GM10266 (cell line): ENCODE measurements around the gene CCDC148.
"Not testable (repeated sequence)": the region's sequence is repeated elsewhere in the genome, so short reads cannot be mapped to it uniquely, and the experiment has no call there.

ENCODE experiments used
- DNase-seq: peaks from one replicate; pipeline ENCODE4 v3.0.0; 2012; ENCODE audit errors: extremely low spot score
- CTCF ChIP-seq: IDR thresholded peaks from 2 replicates; pipeline ENCODE4 v1.5.1; 2012; ENCODE audit warnings: mild to moderate bottlenecking, low read depth; ENCODE audit not compliant: control insufficient read depth, insufficient read depth; ENCODE audit errors: missing control alignments

CCDC148 gene

GRCh38 chr2:158482594-158482993, 26.0 kb upstream of the CCDC148 start:
- TF ChIP-seq CTCF: no peak
- DNase-seq: no peak

- DNase-seq: no peak
- TF ChIP-seq CTCF: no peak
Measured at GRCh38 chr2:158481116-158481515, 24.6 kb upstream of the CCDC148 start.

GRCh38 chr2:158478816-158479215, 22.3 kb upstream of the CCDC148 start:
- DNase-seq: no peak
- TF ChIP-seq CTCF: no peak

- no peak for DNase-seq
- no peak for TF ChIP-seq CTCF
Measured at GRCh38 chr2:158478237-158478636, 21.7 kb upstream of the CCDC148 start.

GRCh38 chr2:158477202-158477601, 20.6 kb upstream of the CCDC148 start:
- DNase-seq: no peak
- no peak for TF ChIP-seq CTCF

- not testable (repeated sequence) for DNase-seq
Measured at GRCh38 chr2:158474526-158475011, 18.0 kb upstream of the CCDC148 start.

- no peak for TF ChIP-seq CTCF
- no peak for DNase-seq
Measured at GRCh38 chr2:158473719-158474392, 17.3 kb upstream of the CCDC148 start.

- DNase-seq: not testable (repeated sequence)
Measured at GRCh38 chr2:158473300-158473699, 16.7 kb upstream of the CCDC148 start.

GRCh38 chr2:158472829-158473228, 16.3 kb upstream of the CCDC148 start:
- DNase-seq: not testable (repeated sequence)
